HG03108 (cell line): Measurements from ENCODE around the gene HNRNPUL2.
"Not testable (repeated sequence)": the region's sequence is repeated elsewhere in the genome, so short reads cannot be mapped to it uniquely, and the experiment has no call there.

Experiments
- ATAC-seq: cut with Tn5 transposase; IDR thresholded peaks from one replicate; pipeline ENCODE4 v1.9.1; 2021; ENCODE audit warnings: moderate library complexity; ENCODE audit not compliant: unreplicated experiment

Gene HNRNPUL2

GRCh38 chr11:62727165-62727871, at the start of gene HNRNPUL2:
Gene HNRNPUL2, minus strand, starts transcription at chr11:62727457. Its CDS starts 301 bp downstream, at chr11:62727156.
- ATAC-seq: peak; percentile 62

- no peak for ATAC-seq
Observed at GRCh38 chr11:62775646-62776045, 48.4 kb upstream of the HNRNPUL2 start.

GRCh38 chr11:62774407-62774806, 47.1 kb upstream of the HNRNPUL2 start:
- ATAC-seq: no peak

GRCh38 chr11:62771144-62772021, 44.1 kb upstream of the HNRNPUL2 start, which contains the start of gene TAF6L:
Gene TAF6L, plus strand, starts transcription at chr11:62771396. Its CDS starts 4,388 bp downstream, at chr11:62775784.
- peak; percentile 79 for ATAC-seq

GRCh38 chr11:62770778-62771143, 43.5 kb upstream of the HNRNPUL2 start:
- ATAC-seq: no peak

GRCh38 chr11:62760867-62761227, 33.6 kb upstream of the HNRNPUL2 start:
- not testable (repeated sequence) for ATAC-seq

- no peak for ATAC-seq
Observed at GRCh38 chr11:62757846-62758788, 30.9 kb upstream of the HNRNPUL2 start.

GRCh38 chr11:62755086-62755615, 27.9 kb upstream of the HNRNPUL2 start:
- no peak for ATAC-seq

GRCh38 chr11:62753736-62754603, 26.7 kb upstream of the HNRNPUL2 start, which contains the start of gene ZBTB3:
Gene ZBTB3, minus strand, starts transcription at chr11:62754160. Its CDS starts 496 bp downstream, at chr11:62753664.
- peak; percentile 96 for ATAC-seq

- peak; percentile 0 for ATAC-seq
Observed at GRCh38 chr11:62752994-62753735, 25.9 kb upstream of the HNRNPUL2 start.

GRCh38 chr11:62752177-62752785, 25.0 kb upstream of the HNRNPUL2 start:
- no peak for ATAC-seq

- not testable (repeated sequence) for ATAC-seq
Observed at GRCh38 chr11:62749931-62750330, 22.7 kb upstream of the HNRNPUL2 start.

- no peak for ATAC-seq
Observed at GRCh38 chr11:62747475-62748160, 20.4 kb upstream of the HNRNPUL2 start.

GRCh38 chr11:62737196-62737595, 9.9 kb upstream of the HNRNPUL2 start:
- no peak for ATAC-seq

- no peak for ATAC-seq
Observed at GRCh38 chr11:62732830-62733229, 5.6 kb upstream of the HNRNPUL2 start.

- ATAC-seq: not testable (repeated sequence)
Observed at GRCh38 chr11:62730076-62730475, 2.8 kb upstream of the HNRNPUL2 start.

- peak; percentile 18 for ATAC-seq
Observed at GRCh38 chr11:62728171-62728988, 1.1 kb upstream of the HNRNPUL2 start, which contains the start of gene TTC9C. Gene TTC9C, plus strand, starts transcription at chr11:62728486. Its CDS starts 363 bp downstream, at chr11:62728849.
